Daoy (cell line): Measurements from ENCODE around the gene ZNF878. TPM values are rescaled to one million over a fixed set of nuclear protein-coding genes. Genes with fewer than 3 reads are reported as not detected.
A peak's percentile ranks its signal among the peaks of the same experiment; 100 is the strongest.
"Not testable (repeated sequence)": the region's sequence is repeated elsewhere in the genome, so short reads cannot be mapped to it uniquely, and the experiment has no call there.

Source experiments
- DNase-seq: peaks from one replicate; pipeline ENCODE4 v3.0.0-alpha.2; 2015; ENCODE audit warnings: low read depth
- total RNA-seq: library from RNA; depleted of rRNA; stranded (reverse); fragments of >200 nt; shearing (Covaris generic); gene quantifications from 2 replicates; pipeline ENCODE4 v1.2.3, GENCODE V29; 2014; rRNA removed

ZNF878 gene
- total RNA-seq: 0.57 TPM in 1 of 2 replicates, not detected in the other

GRCh38 chr19:12052497-12053169 is at the start of gene ZNF878:
TSS of gene ZNF878 (minus strand) at chr19:12052961. CDS start at chr19:12052801, 160 bp downstream.
- peak; percentile 94 for DNase-seq

- DNase-seq: no peak
Measured at GRCh38 chr19:12098040-12098439, 45.3 kb upstream of the ZNF878 start.

- peak; percentile 11 for DNase-seq
Measured at GRCh38 chr19:12095111-12095790, 42.5 kb upstream of the ZNF878 start.

- DNase-seq: no peak
Measured at GRCh38 chr19:12093777-12094176, 41.0 kb upstream of the ZNF878 start.

GRCh38 chr19:12092956-12093355 is 40.2 kb upstream of the ZNF878 start:
- DNase-seq: no peak

GRCh38 chr19:12092065-12092867 is 39.5 kb upstream of the ZNF878 start:
- peak; percentile 92 for DNase-seq

GRCh38 chr19:12090807-12091206 is 38.0 kb upstream of the ZNF878 start:
- DNase-seq: peak; percentile 63

GRCh38 chr19:12085074-12085818 is 32.5 kb upstream of the ZNF878 start:
- DNase-seq: no peak

- not testable (repeated sequence) for DNase-seq
Measured at GRCh38 chr19:12083336-12083735, 30.6 kb upstream of the ZNF878 start.

GRCh38 chr19:12077375-12077774 is 24.6 kb upstream of the ZNF878 start:
- DNase-seq: no peak

GRCh38 chr19:12076331-12076730 is 23.6 kb upstream of the ZNF878 start:
- not testable (repeated sequence) for DNase-seq

GRCh38 chr19:12075538-12076139 is 22.9 kb upstream of the ZNF878 start:
- DNase-seq: no peak

- DNase-seq: peak; percentile 87
Measured at GRCh38 chr19:12064590-12065538, 12.1 kb upstream of the ZNF878 start, which contains the start of gene ZNF844. TSS of gene ZNF844 (plus strand) at chr19:12064731. CDS start at chr19:12064874, 143 bp downstream.

- DNase-seq: no peak
Measured at GRCh38 chr19:12055784-12056183, 3.0 kb upstream of the ZNF878 start.

- DNase-seq: peak; percentile 22
Measured at GRCh38 chr19:12052091-12052496, 667 bp downstream of the ZNF878 start.

GRCh38 chr19:12047868-12048267 is 4.9 kb downstream of the ZNF878 start:
- DNase-seq: no peak

- DNase-seq: no peak
Measured at GRCh38 chr19:12043752-12044422, 8.9 kb downstream of the ZNF878 start.

- DNase-seq: no peak
Measured at GRCh38 chr19:12042893-12043292, 9.9 kb downstream of the ZNF878 start.
